Hippocampal formation (tissue), 2 donors: Measurements from ENCODE around the gene COG6.

Experiments
- DNase-seq, 2 donors: peaks; one replicate each; lab custom pipeline; 2025; lab: John Stamatoyannopoulos, UW

Gene COG6

GRCh38 chr13:39770221-39771090 is 115.0 kb downstream of the COG6 start:
- no peak for DNase-seq

GRCh38 chr13:39773833-39774232 is 118.4 kb downstream of the COG6 start:
- DNase-seq = no peak

DNA sequence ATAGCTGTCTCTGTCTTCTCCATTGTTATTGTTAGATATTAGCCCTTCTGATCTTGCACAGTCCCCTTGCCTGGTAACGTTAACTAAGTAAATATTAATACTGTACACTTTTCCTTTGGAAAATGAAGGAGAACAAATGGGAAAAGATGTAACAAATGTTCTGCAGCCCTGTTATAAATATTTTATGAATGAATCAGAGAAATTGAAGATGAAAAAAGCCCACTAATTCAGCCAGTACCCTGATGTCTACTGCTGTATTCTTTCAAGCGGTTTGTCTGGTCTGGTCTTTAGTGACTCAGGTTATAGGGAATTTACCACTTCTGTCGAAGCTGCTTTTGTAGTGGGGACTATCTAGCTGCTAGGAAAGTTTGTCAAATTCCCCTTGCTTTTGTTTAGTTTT is 121.0 kb downstream of the COG6 start:
- DNase-seq = no peak

DNA sequence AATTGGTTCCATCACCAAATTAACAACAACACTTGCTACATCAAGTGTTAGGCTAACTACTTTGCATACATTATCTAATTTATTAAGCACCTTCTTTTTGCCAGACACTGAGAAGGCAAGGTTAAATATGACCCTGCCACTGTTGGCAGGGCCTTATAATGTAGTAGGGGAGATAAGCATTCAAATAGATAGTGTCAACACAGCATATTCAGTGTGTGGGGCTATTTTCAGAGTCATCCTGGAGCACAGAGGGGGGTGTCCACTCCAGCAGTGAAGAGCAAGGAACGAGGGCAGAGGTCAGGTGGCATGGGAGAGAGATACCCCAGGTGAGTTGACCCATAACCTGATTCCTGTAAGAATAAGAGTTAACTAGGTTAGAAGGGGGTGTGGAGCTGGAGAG is 121.6 kb downstream of the COG6 start:
- no peak for DNase-seq

DNA sequence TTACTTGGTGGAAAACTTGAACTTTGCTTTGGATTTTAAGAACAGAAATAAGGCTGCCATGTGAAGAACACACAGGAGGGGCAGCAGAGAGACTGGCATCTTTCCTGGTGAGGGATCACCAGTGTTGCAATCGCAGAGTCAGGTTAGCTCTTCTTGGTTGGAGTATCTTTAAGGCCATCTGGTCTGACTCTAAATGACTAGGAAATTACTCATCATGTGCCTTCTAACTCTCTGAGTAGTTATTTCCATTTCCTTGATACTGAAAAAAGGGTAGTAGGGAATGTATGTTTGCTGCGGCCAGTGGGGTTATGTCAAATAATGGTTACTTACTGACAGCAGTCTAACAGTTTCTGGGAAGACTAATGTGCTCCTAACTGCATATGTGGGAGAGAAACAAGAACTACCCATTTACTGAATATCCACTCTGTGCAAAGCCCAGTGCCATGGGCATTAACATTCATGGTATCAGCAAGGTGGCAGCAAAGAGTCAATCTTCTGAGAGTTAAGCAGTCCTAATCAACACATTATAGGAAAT is 122.1 kb downstream of the COG6 start:
- DNase-seq = no peak

DNA sequence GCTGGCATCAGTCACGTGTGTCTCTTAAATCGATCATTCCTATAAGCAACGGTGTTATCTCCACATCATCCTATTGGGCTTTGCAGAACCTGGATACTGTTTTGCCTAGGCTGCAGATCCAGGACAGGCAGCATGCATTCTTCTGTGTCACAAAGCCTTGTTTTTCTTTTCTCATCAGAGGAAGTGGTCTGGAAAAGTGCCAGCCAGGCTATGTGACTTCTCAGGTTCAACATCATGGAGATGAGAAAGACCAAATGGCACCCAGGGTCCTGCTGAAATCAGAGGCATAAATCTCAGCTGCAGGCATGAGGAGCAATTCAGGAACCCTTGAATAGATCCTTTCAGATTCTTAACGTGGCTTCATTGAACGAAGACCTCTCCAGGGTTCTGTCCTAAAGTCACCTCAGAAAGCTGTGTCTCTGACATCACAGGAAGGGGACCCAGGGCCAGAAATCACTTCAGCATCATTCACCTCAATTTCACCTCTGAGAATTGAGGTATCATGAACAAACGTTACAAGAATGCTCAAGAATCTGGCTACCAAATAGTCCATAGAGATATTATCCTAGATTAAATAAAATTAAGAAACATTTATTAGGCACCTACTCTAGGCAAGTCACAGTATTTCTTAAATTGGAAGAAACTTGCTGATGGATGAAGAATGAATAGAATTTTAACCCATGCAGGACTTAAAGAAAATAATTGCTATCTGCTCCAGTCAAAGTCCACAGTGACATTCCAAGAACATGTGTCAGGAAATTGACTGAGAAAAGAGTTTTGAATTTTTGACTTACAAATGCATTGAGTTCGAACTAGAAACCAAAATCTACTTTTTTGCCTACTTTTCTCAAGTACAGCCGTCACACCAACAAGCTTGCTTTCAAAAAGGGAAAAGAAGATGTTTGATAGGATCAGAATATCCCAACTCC is 124.1 kb downstream of the COG6 start:
- DNase-seq = no peak

DNA sequence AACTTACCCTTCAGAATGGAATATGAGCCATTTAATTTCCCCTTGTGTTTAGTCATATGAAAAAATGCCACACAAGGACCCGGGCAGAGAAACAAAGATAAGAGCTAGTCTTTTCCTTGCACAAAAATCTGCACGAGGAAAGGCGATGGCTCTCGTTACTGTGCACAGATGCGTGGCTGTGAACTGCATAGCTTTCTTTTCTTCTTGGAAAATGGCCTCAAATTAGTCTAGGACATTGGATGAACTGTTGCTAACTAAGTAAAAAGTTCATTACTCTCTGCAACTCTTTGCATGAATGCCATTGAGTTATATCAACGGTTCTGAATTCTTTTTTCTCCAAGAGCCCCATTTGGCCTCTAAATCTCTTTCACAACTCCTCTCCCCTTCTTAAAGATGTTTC is 125.2 kb downstream of the COG6 start:
- DNase-seq = no peak

DNA sequence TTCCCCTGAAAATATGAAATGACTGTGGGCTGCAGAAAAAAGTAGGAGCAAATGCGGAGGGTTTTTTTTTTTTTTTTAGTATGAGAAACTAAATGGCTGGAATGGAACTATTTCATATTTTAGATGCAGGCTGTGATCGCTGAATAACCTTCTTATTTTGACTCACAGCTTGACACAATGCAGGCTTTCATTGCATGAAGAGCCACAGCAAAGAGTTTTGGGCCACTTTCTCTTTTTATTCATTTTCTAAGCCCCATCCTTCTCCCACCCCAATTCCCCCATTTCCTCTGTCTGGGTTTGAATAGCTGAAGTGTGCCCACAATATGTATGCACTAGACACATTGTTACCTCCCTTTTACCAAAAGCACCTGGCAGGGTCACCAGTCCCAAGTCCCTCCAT is 125.9 kb downstream of the COG6 start:
- DNase-seq = no peak

DNA sequence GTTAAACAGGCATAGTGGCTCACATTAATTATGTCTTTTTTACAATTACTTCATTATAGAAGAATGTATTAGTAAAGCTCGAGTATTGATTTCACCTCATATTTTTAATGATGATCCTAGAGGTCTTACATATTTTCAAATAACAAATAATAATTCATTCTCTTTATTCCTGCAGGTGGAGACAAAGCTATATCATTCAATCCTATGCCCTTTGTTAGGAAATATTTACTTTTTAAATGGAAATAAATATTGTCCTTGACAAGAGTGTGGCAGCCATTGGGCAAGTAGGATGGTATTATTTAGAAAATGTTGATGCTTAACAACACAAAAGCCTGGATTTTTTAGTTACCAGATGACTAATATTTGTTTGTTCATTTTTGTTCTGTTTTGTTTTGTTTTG is 127.6 kb downstream of the COG6 start:
- no peak for DNase-seq

GRCh38 chr13:39784347-39784746 is 128.9 kb downstream of the COG6 start:
- no peak for DNase-seq

DNA sequence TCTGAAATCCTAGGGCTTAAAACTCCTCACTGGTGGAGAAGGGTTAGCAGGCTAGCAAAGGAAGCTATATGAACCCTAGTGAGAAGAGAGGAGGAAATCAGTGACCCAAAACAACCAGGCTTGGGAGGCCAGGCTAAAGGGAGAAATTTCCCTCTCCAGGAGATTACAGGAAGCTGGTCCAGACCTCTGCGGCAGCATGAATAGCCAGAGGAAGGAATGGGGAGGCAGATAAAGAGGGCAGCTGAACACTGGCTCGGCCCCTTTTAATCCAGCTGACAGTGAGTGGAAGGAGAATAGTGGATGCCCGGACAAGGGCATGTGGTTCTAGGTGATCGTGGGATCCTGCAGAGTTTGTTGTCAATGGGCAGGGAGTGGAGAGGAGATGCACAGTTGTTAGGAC is 130.6 kb downstream of the COG6 start:
- DNase-seq = no peak

- no peak for DNase-seq
These were observed 131.6 kb downstream of the COG6 start for GRCh38 chr13:39787086-39787487.

- DNase-seq = no peak
These were observed 132.6 kb downstream of the COG6 start for GRCh38 chr13:39788102-39788501.

GRCh38 chr13:39789451-39789850 is 134.0 kb downstream of the COG6 start:
- no peak for DNase-seq
